ENCODE data around the gene FRK.

Gene FRK

GRCh38 chr6:116072368-116072767 lies 11.7 kb upstream of the FRK start:
- no peak overlapping the region for H3K27ac Mint-ChIP-seq
- TF ChIP-seq CTCF (IDR thresholded peaks at IDR 0.05; ENCODE audit: unreplicated experiment in 3 of 3): no peak
- no peaks in the 10 kb centered on the region for H3K36me3 Mint-ChIP-seq (ENCODE audit: low read depth)
- no peaks in the 10 kb centered on the region for H3K9me3 Mint-ChIP-seq
- H3K4me1 Mint-ChIP-seq: no peaks in the 10 kb centered on the region
- no peak overlapping the region for H3K4me3 Mint-ChIP-seq
- H3K27me3 Mint-ChIP-seq (ENCODE audit: low read depth): no peaks in the 10 kb centered on the region

- Mint-ChIP-seq H3K36me3 (ENCODE audit: low read depth) (no peaks in the 10 kb centered on the region), H3K9me3 (no peaks in the 10 kb centered on the region), H3K4me1 (no peaks in the 10 kb centered on the region), H3K27ac (peak overlapping the region in 1 of 3 experiments; percentile 17), H3K27me3 (ENCODE audit: low read depth) (no peaks in the 10 kb centered on the region), H3K4me3 (no peak overlapping the region)
- TF ChIP-seq CTCF (IDR thresholded peaks at IDR 0.05; ENCODE audit: unreplicated experiment in 3 of 3): no peak
Observed at GRCh38 chr6:116070616-116071389, 10.1 kb upstream of the FRK start.

- Mint-ChIP-seq H3K9me3 (no peaks in the 10 kb centered on the region), H3K4me1 (no peaks in the 10 kb centered on the region), H3K27me3 (ENCODE audit: low read depth) (no peaks in the 10 kb centered on the region), H3K27ac (peak overlapping the region in 1 of 3 experiments; percentile 17), H3K4me3 (no peak overlapping the region), H3K36me3 (ENCODE audit: low read depth) (no peaks in the 10 kb centered on the region)
- TF ChIP-seq CTCF (IDR thresholded peaks at IDR 0.05; ENCODE audit: unreplicated experiment in 3 of 3): no peak
Observed at GRCh38 chr6:116070101-116070500, 9.4 kb upstream of the FRK start.

- no peaks in the 10 kb centered on the region for H3K27me3 Mint-ChIP-seq (ENCODE audit: low read depth)
- no peaks in the 10 kb centered on the region for H3K9me3 Mint-ChIP-seq
- H3K36me3 Mint-ChIP-seq (ENCODE audit: low read depth): no peaks in the 10 kb centered on the region
- H3K4me1 Mint-ChIP-seq: peaks cover 2% of the 10 kb centered on the region
- no peak overlapping the region for H3K4me3 Mint-ChIP-seq
- TF ChIP-seq CTCF (IDR thresholded peaks at IDR 0.05; ENCODE audit: unreplicated experiment in 3 of 3): no peak
- no peak overlapping the region for H3K27ac Mint-ChIP-seq
Observed at GRCh38 chr6:116066789-116067188, 6.1 kb upstream of the FRK start.

GRCh38 chr6:116064666-116065065 lies 4.0 kb upstream of the FRK start:
- no peak overlapping the region for H3K27ac Mint-ChIP-seq

More at GRCh38 chr6:116064666-116065065, 4.0 kb upstream of the FRK start:
- no peaks in the 10 kb centered on the region for H3K9me3 Mint-ChIP-seq
- no peaks in the 10 kb centered on the region for H3K27me3 Mint-ChIP-seq (ENCODE audit: low read depth)
- H3K36me3 Mint-ChIP-seq (ENCODE audit: low read depth): no peaks in the 10 kb centered on the region
- H3K4me3 Mint-ChIP-seq: no peak overlapping the region
- H3K4me1 Mint-ChIP-seq: peaks cover 15% of the 10 kb centered on the region
- no peak for TF ChIP-seq CTCF (IDR thresholded peaks at IDR 0.05; ENCODE audit: unreplicated experiment in 3 of 3)
